Sigmoid colon (tissue), 7 donors: ENCODE results near the gene SLC16A7. TPM values are rescaled to one million over a fixed set of nuclear protein-coding genes. Genes with fewer than 3 reads are reported as not detected.

Source experiments
- DNase-seq: peaks from one replicate; pipeline ENCODE4 v3.0.0-alpha.2; 2019
- H3K27ac ChIP-seq, 4 donors: fragments of 200-600 bp; sonication (generic); one replicate each; pipeline ENCODE4 v1.5.1; 2016 to 2019; ENCODE audit warnings: mild to moderate bottlenecking in 1 of 4
- H3K27me3 ChIP-seq, 3 donors: fragments of 200-600 bp; sonication (generic); one replicate each; pipeline ENCODE4 v1.5.1; 2019; ENCODE audit warnings: mild to moderate bottlenecking in 1 of 3
- H3K36me3 ChIP-seq, 4 donors: fragments of 200-600 bp; sonication (generic); one replicate each; pipeline ENCODE4 v1.5.1; 2016 to 2019
- H3K4me1 ChIP-seq, 4 donors: fragments of 200-600 bp; sonication (generic); one replicate each; pipeline ENCODE4 v1.5.1; 2017 to 2019
- H3K4me3 ChIP-seq, 4 donors: fragments of 200-600 bp; sonication (generic); one replicate each; pipeline ENCODE4 v1.5.1; 2017 to 2019; ENCODE audit warnings: mild to moderate bottlenecking in 2 of 4, moderate library complexity in 1 of 4
- H3K9me3 ChIP-seq, 4 donors: fragments of 200-600 bp in 3 of 4; sonication (generic) in 3 of 4; one replicate each; pipeline versions ENCODE4 v1.5.1 to v1.6.1; 2013 to 2019
- CTCF ChIP-seq, 4 experiments: fragments of 450-650 bp in 3 of 4; fragments of 200-600 bp in 1 of 4; IDR thresholded peaks; one replicate each; pipeline ENCODE4 v1.5.1; 2016 to 2019; ENCODE audit warnings: antibody characterized with exemption in 4 of 4, mild to moderate bottlenecking in 3 of 4, moderate library complexity in 2 of 4
- EP300 ChIP-seq, 4 donors: sonication (generic); formaldehyde crosslinking; IDR thresholded peaks; one replicate each; pipeline ENCODE4 v1.6.1; 2017; ENCODE audit warnings: antibody characterized with exemption in 4 of 4
- POLR2A ChIP-seq, 2 donors: fragments of 450-650 bp; IDR thresholded peaks; one replicate each; pipeline ENCODE4 v1.6.1; 2016; ENCODE audit warnings: antibody characterized with exemption in 2 of 2, mild to moderate bottlenecking in 2 of 2, moderate library complexity in 2 of 2
- POLR2AphosphoS5 ChIP-seq, 4 donors: sonication (generic); formaldehyde crosslinking; IDR thresholded peaks; one replicate each; pipeline ENCODE4 v1.6.1; 2017; ENCODE audit warnings: antibody characterized with exemption in 4 of 4
- WGBS, 2 donors: extraction: QIAGEN DNeasy Blood & Tissue Kit; methylation state at CpG; one replicate each; pipeline ENCODE4 v1.1.7; 2013; 5-methylcytosine and 5-hydroxymethylcytosine counted together
- intact Hi-C: fragments of 100-400 bp; cut with DNase I; formaldehyde crosslinking; loops from one replicate; pipeline ENCODE4 v1.15.1; 2023
- polyA plus RNA-seq, 3 donors: library from polyadenylated mRNA; stranded (reverse); fragments of 200-250 nt; gene quantifications; one replicate each; pipeline ENCODE4 v1.2.3, GENCODE V29; 2013
- total RNA-seq, 4 donors: library from RNA; depleted of rRNA; stranded (reverse); fragments of >200 nt; gene quantifications; one replicate each; pipeline ENCODE4 v1.1.0, GENCODE V29; 2016
- donor health status: healthy with polysubstance abuse.
- donor health status: Bipolar disorder and iron deficiency.
- donor health status: healthy.

SLC16A7 gene
- total and polyA plus RNA-seq, 7 donors = 0.46 to 38.8 (median 27.1) TPM

GRCh38 chr12:59626382-59626781 lies 30.6 kb downstream of the SLC16A7 start:
- H3K36me3 ChIP-seq = no peaks in the 10 kb centered on the region
- no peaks in the 10 kb centered on the region for H3K9me3 ChIP-seq
- DNase-seq = no peak
- no peak for TF ChIP-seq CTCF (IDR thresholded peaks at IDR 0.05)
- TF ChIP-seq EP300 (IDR thresholded peaks at IDR 0.05) = no peak
- TF ChIP-seq POLR2A (IDR thresholded peaks at IDR 0.05) = no peak
- no peak for TF ChIP-seq POLR2AphosphoS5 (IDR thresholded peaks at IDR 0.05)
- no peak overlapping the region for H3K4me3 ChIP-seq
- no peak overlapping the region for H3K27ac ChIP-seq
- H3K4me1 ChIP-seq = peaks cover 0 to 5% (median 0%) of the 10 kb centered on the region in 4 donors
- 61 to 66% methylated on average over 1 of the region's 1 CpG for WGBS, 2 donors
- intact Hi-C loops = no loop called here
- H3K27me3 ChIP-seq = no peaks in the 10 kb centered on the region

GRCh38 chr12:59627582-59627981 lies 31.8 kb downstream of the SLC16A7 start:
- H3K36me3 ChIP-seq = no peaks in the 10 kb centered on the region
- H3K27ac ChIP-seq = no peak overlapping the region
- H3K27me3 ChIP-seq = no peaks in the 10 kb centered on the region
- no peak overlapping the region for H3K4me3 ChIP-seq
- no peak for DNase-seq
- H3K4me1 ChIP-seq = peaks cover 0 to 9% (median 0%) of the 10 kb centered on the region in 4 donors
- no peaks in the 10 kb centered on the region for H3K9me3 ChIP-seq
- TF ChIP-seq POLR2A (IDR thresholded peaks at IDR 0.05) = no peak
- no peak for TF ChIP-seq EP300 (IDR thresholded peaks at IDR 0.05)
- intact Hi-C loops = no loop called here

GRCh38 chr12:59629890-59630289 lies 34.1 kb downstream of the SLC16A7 start:
- Histone ChIP-seq H3K4me1 (peaks cover 0 to 14% (median 0%) of the 10 kb centered on the region in 4 donors), H3K9me3 (no peaks in the 10 kb centered on the region), H3K27me3 (no peaks in the 10 kb centered on the region), H3K27ac (no peak overlapping the region), H3K4me3 (no peak overlapping the region), H3K36me3 (no peaks in the 10 kb centered on the region)
- TF ChIP-seq POLR2AphosphoS5 (IDR thresholded peaks at IDR 0.05) = no peak
- TF ChIP-seq POLR2A (IDR thresholded peaks at IDR 0.05) = no peak
- no peak for TF ChIP-seq CTCF (IDR thresholded peaks at IDR 0.05)
- TF ChIP-seq EP300 (IDR thresholded peaks at IDR 0.05) = no peak
- intact Hi-C loops = no loop called here
- 86 to 87% methylated on average over 3 of the region's 3 CpGs for WGBS, 2 donors
- no peak for DNase-seq

GRCh38 chr12:59632408-59632807 lies 36.6 kb downstream of the SLC16A7 start:
- DNase-seq = no peak
- 88 to 90% methylated on average over 1 of the region's 1 CpG for WGBS, 2 donors
- Histone ChIP-seq H3K4me1 (peaks cover 0 to 9% (median 0%) of the 10 kb centered on the region in 4 donors), H3K4me3 (no peak overlapping the region), H3K36me3 (no peaks in the 10 kb centered on the region), H3K27me3 (no peaks in the 10 kb centered on the region), H3K27ac (no peak overlapping the region), H3K9me3 (no peaks in the 10 kb centered on the region)
- TF ChIP-seq POLR2AphosphoS5 (IDR thresholded peaks at IDR 0.05) (no peak), POLR2A (IDR thresholded peaks at IDR 0.05) (no peak), EP300 (IDR thresholded peaks at IDR 0.05) (no peak), CTCF (IDR thresholded peaks at IDR 0.05) (no peak)
- intact Hi-C loops = no loop called here

GRCh38 chr12:59634254-59634653 lies 38.4 kb downstream of the SLC16A7 start:
- Histone ChIP-seq H3K4me1 (peaks cover 0 to 9% (median 0%) of the 10 kb centered on the region in 4 donors), H3K36me3 (no peaks in the 10 kb centered on the region), H3K9me3 (no peaks in the 10 kb centered on the region), H3K27ac (no peak overlapping the region), H3K27me3 (no peaks in the 10 kb centered on the region), H3K4me3 (no peak overlapping the region)
- TF ChIP-seq POLR2A (IDR thresholded peaks at IDR 0.05) = no peak
- no peak for TF ChIP-seq CTCF (IDR thresholded peaks at IDR 0.05)
- no peak for TF ChIP-seq EP300 (IDR thresholded peaks at IDR 0.05)
- no peak for TF ChIP-seq POLR2AphosphoS5 (IDR thresholded peaks at IDR 0.05)
- no peak for DNase-seq
- intact Hi-C loops = no loop called here
- 81% methylated on average over 1 of the region's 1 CpG for WGBS, 2 donors
